NT2/D1 (cell line): Measurements from ENCODE around the gene NF1.
"Not testable (repeated sequence)": the region's sequence is repeated elsewhere in the genome, so short reads cannot be mapped to it uniquely, and the experiment has no call there.

Experiments used
- DNase-seq: peaks from one replicate; pipeline ENCODE4 v3.0.0-alpha.2; 2011; ENCODE audit warnings: low read depth, low spot score
- H3K27me3 ChIP-seq: 2 replicates; pipeline ENCODE4 v1.6.0; 2011; ENCODE audit warnings: mild to moderate bottlenecking; ENCODE audit not compliant: insufficient read length, insufficient read depth
- H3K36me3 ChIP-seq: 2 replicates; pipeline ENCODE4 v1.6.1; 2011; ENCODE audit warnings: mild to moderate bottlenecking, low read length, mixed read lengths; ENCODE audit not compliant: insufficient read depth, insufficient read length
- H3K4me1 ChIP-seq: 2 replicates; pipeline ENCODE4 v1.5.1; 2011; ENCODE audit not compliant: insufficient read depth, insufficient read length
- H3K4me3 ChIP-seq: 2 replicates; pipeline ENCODE4 v1.5.1; 2011; ENCODE audit warnings: low read depth; ENCODE audit not compliant: insufficient read length
- H3K9ac ChIP-seq: 2 replicates; pipeline ENCODE4 v1.6.0; 2011; ENCODE audit warnings: low read depth; ENCODE audit not compliant: insufficient read length
- H3K9me3 ChIP-seq: 2 replicates; pipeline ENCODE4 v1.5.1; 2011; ENCODE audit warnings: mild to moderate bottlenecking, low read length; ENCODE audit not compliant: insufficient read depth
- SUZ12 ChIP-seq: IDR thresholded peaks from 2 replicates; pipeline ENCODE4 v1.6.1; 2011; ENCODE audit not compliant: insufficient read length, insufficient read depth; ENCODE audit errors: extremely low read depth
- YY1 ChIP-seq: IDR thresholded peaks from 2 replicates; pipeline ENCODE4 v1.6.1; 2011; ENCODE audit not compliant: insufficient read length, insufficient read depth
- ZNF274 ChIP-seq: IDR thresholded peaks from 2 replicates; pipeline ENCODE4 v1.6.1; 2011; ENCODE audit warnings: mild to moderate bottlenecking, low read depth, low read length

NF1 gene

DNA sequence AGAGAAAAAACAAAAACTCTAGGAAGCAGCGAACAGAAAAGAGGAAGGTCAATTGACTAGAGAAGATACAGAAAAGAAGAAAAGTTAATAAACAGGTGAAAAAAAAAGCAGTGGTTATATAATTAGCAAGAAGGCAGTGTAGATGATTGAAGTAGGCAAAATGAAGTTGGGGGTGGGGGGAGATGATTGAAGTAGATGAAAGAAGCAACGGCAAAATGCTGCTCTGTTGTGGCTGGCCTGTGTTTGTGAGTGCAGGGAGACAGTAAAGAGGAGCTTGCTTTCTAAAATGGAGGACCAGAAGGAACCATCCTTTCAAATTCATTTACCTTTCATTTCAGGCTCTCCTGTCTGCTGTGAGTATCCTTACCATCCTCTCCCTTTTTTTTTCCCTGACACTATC is 215.5 kb downstream of the NF1 start:
- Histone ChIP-seq H3K36me3 (no peaks in the 10 kb centered on the region), H3K4me3 (no peak overlapping the region), H3K4me1 (no peaks in the 10 kb centered on the region), H3K27me3 (no peaks in the 10 kb centered on the region), H3K9me3 (no peaks in the 10 kb centered on the region), H3K9ac (no peak overlapping the region)
- no peak for DNase-seq
- TF ChIP-seq SUZ12 = no peak
- no peak for TF ChIP-seq ZNF274
- TF ChIP-seq YY1 = no peak

DNA sequence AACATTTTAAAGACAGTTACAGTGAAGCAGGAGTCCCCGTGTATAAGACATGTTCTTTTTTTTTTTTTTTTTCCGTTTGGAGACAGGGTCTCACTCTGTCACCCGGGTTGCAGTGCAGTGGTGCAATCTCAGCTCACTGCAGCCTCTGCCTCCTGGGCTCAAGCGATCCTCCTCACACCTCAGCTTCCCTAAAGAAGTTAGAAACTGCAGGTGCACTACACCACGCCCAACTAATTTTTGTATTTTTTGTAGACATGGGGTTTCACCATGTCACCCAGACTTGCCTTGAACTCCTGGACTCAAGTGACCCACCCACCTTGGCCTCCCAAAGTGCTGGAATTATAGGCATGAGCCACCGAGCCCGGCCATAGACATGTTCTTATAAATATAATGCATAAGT is 216.1 kb downstream of the NF1 start:
- H3K4me1 ChIP-seq = no peaks in the 10 kb centered on the region
- no peak for DNase-seq
- TF ChIP-seq SUZ12 (no peak), YY1 (no peak), ZNF274 (no peak)
- no peaks in the 10 kb centered on the region for H3K9me3 ChIP-seq
- no peak overlapping the region for H3K4me3 ChIP-seq
- H3K27me3 ChIP-seq = no peaks in the 10 kb centered on the region
- H3K9ac ChIP-seq = no peak overlapping the region
- H3K36me3 ChIP-seq = no peaks in the 10 kb centered on the region

DNA sequence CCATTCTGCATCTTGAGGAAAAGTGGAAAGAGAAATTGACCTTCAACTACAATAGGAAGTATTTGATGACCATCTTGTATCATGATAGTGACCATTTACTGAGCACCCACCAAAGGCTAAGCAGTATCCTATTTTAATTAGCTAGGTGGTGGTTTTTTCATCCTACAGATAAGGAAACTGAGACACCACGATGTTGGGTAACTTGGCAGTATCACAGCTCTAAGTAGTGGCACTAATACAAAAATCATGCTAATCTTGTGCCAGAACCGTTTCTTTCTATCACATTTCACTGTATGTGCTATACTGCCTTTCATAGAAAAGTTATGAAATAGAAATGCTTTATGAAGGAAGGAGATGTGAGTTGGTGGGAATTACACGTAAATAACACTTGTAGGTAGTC is 216.7 kb downstream of the NF1 start:
- no peak overlapping the region for H3K4me3 ChIP-seq
- TF ChIP-seq YY1 (no peak), SUZ12 (no peak), ZNF274 (no peak)
- H3K36me3 ChIP-seq = no peaks in the 10 kb centered on the region
- no peaks in the 10 kb centered on the region for H3K9me3 ChIP-seq
- H3K27me3 ChIP-seq = no peaks in the 10 kb centered on the region
- H3K9ac ChIP-seq = no peak overlapping the region
- H3K4me1 ChIP-seq = no peaks in the 10 kb centered on the region
- no peak for DNase-seq

DNA sequence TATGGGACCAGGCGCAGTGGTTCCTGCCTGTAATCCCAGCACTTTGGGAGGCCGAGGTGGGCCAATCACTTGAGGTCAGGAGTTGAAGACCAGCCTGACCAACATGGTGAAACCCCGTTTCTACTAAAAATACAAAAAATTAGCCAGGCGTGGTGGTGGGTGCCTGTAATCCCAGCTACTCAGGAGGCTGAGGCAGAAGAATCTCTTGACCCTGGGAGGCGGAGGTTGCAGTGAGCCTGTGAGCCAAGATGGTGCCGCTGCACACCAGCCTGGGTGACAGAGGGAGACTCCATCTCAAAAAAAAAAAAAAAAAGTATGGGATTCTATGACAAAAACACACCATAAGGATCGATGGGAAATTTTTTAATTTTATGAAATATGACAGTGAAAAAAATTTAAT is 217.4 kb downstream of the NF1 start:
- not testable (repeated sequence) for H3K9me3 ChIP-seq, H3K36me3 ChIP-seq, H3K4me1 ChIP-seq, H3K4me3 ChIP-seq, H3K9ac ChIP-seq, DNase-seq, H3K27me3 ChIP-seq

DNA sequence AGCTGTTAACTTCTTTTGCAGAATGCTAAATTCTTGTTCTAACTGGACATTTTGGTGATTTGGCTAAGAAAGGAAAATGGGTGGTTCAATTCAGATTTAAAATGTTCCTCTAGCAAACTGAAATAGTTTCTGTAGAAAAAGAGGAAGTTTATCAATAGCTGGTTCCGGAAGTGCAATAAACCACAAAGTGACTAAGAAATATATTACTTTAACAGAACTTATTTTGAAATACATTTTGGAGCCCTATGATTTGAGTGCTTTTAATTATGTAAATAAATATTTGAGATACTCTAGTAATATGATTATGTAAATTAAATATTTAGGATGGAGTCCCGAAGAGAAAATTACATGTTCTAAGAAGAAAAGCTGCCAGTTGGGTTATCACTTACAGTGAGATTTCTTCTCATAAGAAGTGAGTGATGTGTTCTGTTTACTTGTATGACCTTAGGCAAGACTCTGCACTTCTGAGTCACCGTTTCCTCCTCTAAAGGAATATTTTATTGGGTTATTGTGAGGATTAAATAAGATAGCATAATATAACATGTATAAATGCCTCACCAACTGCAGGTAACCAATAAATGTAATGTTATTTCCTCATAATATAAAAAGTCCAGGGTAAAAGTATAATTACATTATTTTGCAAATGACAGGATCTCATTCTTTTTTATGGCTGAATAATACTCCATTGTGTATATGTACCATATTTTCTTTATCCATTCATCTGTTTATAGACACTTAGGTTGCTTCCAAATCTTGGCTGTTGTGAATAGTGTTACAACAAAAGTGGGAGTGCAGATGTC is 219.4 kb downstream of the NF1 start, which contains the start of gene EVI2B:
EVI2B (minus strand) TSS at position 73 of the 800 bp plus-strand sequence. CDS start 8,445 bp downstream, outside the sequence.
- DNase-seq = no peak
- Histone ChIP-seq H3K4me1 (no peaks in the 10 kb centered on the region), H3K9me3 (no peaks in the 10 kb centered on the region), H3K27me3 (no peaks in the 10 kb centered on the region), H3K36me3 (no peaks in the 10 kb centered on the region), H3K9ac (no peak within 1 kb of the TSS), H3K4me3 (no peak within 1 kb of the TSS)
- TF ChIP-seq ZNF274 = no peak
- TF ChIP-seq YY1 = no peak
- TF ChIP-seq SUZ12 = no peak

DNA sequence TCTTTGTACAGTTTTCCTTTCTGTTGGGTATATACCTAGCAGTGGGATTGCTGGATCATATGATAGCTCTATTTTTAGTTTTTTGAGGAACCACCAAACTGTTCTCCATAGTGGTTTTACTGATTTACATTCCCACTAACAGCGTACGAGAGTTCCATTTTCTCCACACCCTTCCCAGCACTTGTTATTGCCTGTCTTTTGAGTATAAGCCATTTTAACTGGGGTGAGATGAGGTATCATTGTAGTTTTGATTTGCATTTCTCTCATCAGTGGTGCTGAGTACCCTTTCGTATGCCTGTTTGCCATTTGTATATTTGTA is 220.0 kb downstream of the NF1 start:
- TF ChIP-seq YY1 (no peak), SUZ12 (no peak), ZNF274 (no peak)
- no peaks in the 10 kb centered on the region for H3K4me1 ChIP-seq
- H3K9me3 ChIP-seq = no peaks in the 10 kb centered on the region
- no peak overlapping the region for H3K9ac ChIP-seq
- H3K27me3 ChIP-seq = no peaks in the 10 kb centered on the region
- H3K36me3 ChIP-seq = no peaks in the 10 kb centered on the region
- no peak for DNase-seq
- no peak overlapping the region for H3K4me3 ChIP-seq

DNA sequence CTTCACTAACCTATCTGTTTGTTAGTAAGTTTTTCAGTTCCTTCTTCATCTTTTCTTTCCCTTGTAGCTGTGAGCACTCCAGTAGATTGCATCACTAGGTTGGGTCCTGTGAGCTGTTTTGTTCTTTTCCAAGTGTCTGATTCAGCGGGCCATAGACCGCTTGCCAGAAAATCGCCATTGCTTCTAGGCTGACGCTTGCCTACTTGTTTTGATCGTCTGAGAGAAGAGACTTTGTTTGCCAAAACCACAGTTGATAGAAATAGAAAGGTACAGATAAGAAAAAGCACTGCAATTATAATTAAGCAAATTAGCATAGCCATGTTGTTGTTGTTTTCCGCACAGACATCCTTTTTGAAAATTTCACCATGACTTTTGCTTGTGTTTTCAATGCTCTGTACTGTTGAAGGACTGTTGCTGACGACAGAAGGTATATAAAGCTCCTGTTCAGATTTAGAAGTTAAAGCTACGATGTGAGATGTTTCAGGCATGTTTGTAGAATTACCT is 223.6 kb downstream of the NF1 start:
- H3K4me1 ChIP-seq = no peaks in the 10 kb centered on the region
- no peak for DNase-seq
- no peak overlapping the region for H3K4me3 ChIP-seq
- no peak overlapping the region for H3K9ac ChIP-seq
- no peaks in the 10 kb centered on the region for H3K36me3 ChIP-seq
- H3K9me3 ChIP-seq = no peaks in the 10 kb centered on the region
- TF ChIP-seq ZNF274 (no peak), YY1 (no peak), SUZ12 (no peak)
- no peaks in the 10 kb centered on the region for H3K27me3 ChIP-seq
